ENCODE data around the gene LCN1.

DNA sequence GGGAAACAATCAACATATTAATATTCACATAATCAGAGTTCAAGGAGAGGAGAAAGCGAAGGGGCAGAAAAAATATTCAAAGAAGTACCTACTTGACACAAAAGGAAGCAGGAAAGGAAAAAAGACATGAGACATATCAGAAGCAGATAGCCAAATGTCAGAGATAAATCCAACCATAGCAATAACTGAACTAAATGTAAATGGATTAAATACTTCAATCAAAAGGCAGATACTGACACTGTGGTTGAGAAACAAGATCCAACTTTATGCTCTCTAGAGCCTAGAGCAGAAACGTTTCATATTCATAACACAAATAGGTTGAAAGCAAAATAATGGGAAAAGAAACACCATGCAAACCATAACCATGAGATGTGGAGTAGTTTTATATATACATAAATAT is 11.8 kb upstream of the LCN1 start:
- TF ChIP-seq, protein P1, sequence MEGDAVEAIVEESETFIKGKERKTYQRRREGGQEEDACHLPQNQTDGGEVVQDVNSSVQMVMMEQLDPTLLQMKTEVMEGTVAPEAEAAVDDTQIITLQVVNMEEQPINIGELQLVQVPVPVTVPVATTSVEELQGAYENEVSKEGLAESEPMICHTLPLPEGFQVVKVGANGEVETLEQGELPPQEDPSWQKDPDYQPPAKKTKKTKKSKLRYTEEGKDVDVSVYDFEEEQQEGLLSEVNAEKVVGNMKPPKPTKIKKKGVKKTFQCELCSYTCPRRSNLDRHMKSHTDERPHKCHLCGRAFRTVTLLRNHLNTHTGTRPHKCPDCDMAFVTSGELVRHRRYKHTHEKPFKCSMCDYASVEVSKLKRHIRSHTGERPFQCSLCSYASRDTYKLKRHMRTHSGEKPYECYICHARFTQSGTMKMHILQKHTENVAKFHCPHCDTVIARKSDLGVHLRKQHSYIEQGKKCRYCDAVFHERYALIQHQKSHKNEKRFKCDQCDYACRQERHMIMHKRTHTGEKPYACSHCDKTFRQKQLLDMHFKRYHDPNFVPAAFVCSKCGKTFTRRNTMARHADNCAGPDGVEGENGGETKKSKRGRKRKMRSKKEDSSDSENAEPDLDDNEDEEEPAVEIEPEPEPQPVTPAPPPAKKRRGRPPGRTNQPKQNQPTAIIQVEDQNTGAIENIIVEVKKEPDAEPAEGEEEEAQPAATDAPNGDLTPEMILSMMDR (IDR thresholded peaks at IDR 0.05): no peak
- no peak for TF ChIP-seq POLR2A (IDR thresholded peaks at IDR 0.05)

All from gastroesophageal sphincter (tissue), 3 donors.